GM12878 (cell line): Measurements from ENCODE around the gene MRPL34. TPM values are rescaled to one million over a fixed set of nuclear protein-coding genes. Genes with fewer than 3 reads are reported as not detected.

Experiments
- ASH2L ChIP-seq: fragments of 300-600, 200-600 bp; sonication (generic); IDR thresholded peaks from 2 replicates; pipeline ENCODE4 v1.6.1; 2017; ENCODE audit warnings: low read depth, mild to moderate bottlenecking, borderline replicate concordance
- CHD1 ChIP-seq: IDR thresholded peaks from 2 replicates; pipeline ENCODE4 v1.6.1; 2012; ENCODE audit warnings: low read depth, low read length, improper control_type of control experiment
- E2F4 ChIP-seq: IDR thresholded peaks from 2 replicates; pipeline ENCODE4 v1.6.1; 2012; ENCODE audit warnings: low read depth, low read length, improper control_type of control experiment
- EZH2 ChIP-seq: IDR thresholded peaks from 2 replicates; pipeline ENCODE4 v1.6.1; 2012; ENCODE audit warnings: low read depth, mild to moderate bottlenecking, control low read depth, inconsistent platforms, low read length, borderline replicate concordance; ENCODE audit not compliant: control insufficient read depth
- IRF3 ChIP-seq: fragments of 450-650 bp; IDR thresholded peaks from 2 replicates; pipeline ENCODE4 v1.6.1; 2014; ENCODE audit warnings: mild to moderate bottlenecking
- JUND ChIP-seq: IDR thresholded peaks from 2 replicates; pipeline ENCODE4 v1.6.1; 2012; ENCODE audit warnings: low read depth, mild to moderate bottlenecking, low read length, improper control_type of control experiment, moderate library complexity
- NFIC ChIP-seq: IDR thresholded peaks from 2 replicates; pipeline ENCODE4 v1.6.1; 2012; ENCODE audit warnings: low read depth, mild to moderate bottlenecking, inconsistent platforms, low read length, moderate library complexity
- PML ChIP-seq: IDR thresholded peaks from 2 replicates; pipeline ENCODE4 v1.6.1; 2012; ENCODE audit warnings: low read length, inconsistent platforms
- SMARCA5 ChIP-seq: fragments of 450-650 bp; IDR thresholded peaks from 2 replicates; pipeline ENCODE4 v1.6.1; 2017; ENCODE audit warnings: mild to moderate bottlenecking
- ZNF592 ChIP-seq: fragments of 450-650 bp; IDR thresholded peaks from 2 replicates; pipeline ENCODE4 v1.6.1; 2017; ENCODE audit warnings: mild to moderate bottlenecking, moderate library complexity
- polyA plus RNA-seq, 11 experiments: library from polyadenylated mRNA; depleted of rRNA in 4 of 11; unstranded in 6 of 11; stranded (reverse) in 5 of 11; fragments of >200 nt; fragmentation: Nextera tagmentation in 4 of 11; fragmentation: Illumina TruSeq in 1 of 11; extraction: Ambion mirVana in 4 of 11; extraction: Trizol in 1 of 11; gene quantifications; 1 replicate in 1 of 11; 2 replicates in 10 of 11; pipeline versions ENCODE4 v1.2.1 to v1.2.3, GENCODE V29; 2011 to 2016; ENCODE audit warnings: inconsistent platforms in 2 of 11, missing spikeins in 2 of 11, low read depth in 1 of 11
- total RNA-seq, 4 experiments: library from RNA; depleted of rRNA in 3 of 4; stranded (reverse); fragments of >200 nt in 3 of 4; fragmentation: Illumina TruSeq in 1 of 4; extraction: Trizol in 1 of 4; gene quantifications; 2 replicates each; pipeline versions ENCODE4 v1.2.1 to v1.2.3, GENCODE V29; 2013 to 2021

MRPL34 gene
- total and polyA plus RNA-seq, 10 of the 15 experiments (the other 5 are each of a cell fraction or from before 2014, with no cell fraction given) = 8.6 to 198 (median 78.6) TPM

GRCh38 chr19:17266975-17267788 is 38.5 kb upstream of the MRPL34 start, which contains the start of gene BABAM1 (continued):
- TF ChIP-seq JUND (no peak), PML (peak; percentile 70; the same call in 1 of the 2 replicates), IRF3 (peak; percentile 94), ZNF592 (no peak), SMARCA5 (no peak), ASH2L (no peak), E2F4 (peak; percentile 65), EZH2 (peak; percentile 100), CHD1 (no peak), NFIC (no peak)
- TF ChIP-seq, all 136 proteins: peak for 51
